Endothelial cell of umbilical vein (primary cell): ENCODE measurements around the gene FAM3A.
"Not testable (repeated sequence)": the region's sequence is repeated elsewhere in the genome, so short reads cannot be mapped to it uniquely, and the experiment has no call there.

Experiments used
- CTCF ChIP-seq, 2 donors: IDR thresholded peaks; 1 replicate in 1 of 2; 2 replicates in 1 of 2; pipeline ENCODE4 v1.5.1; 2011; ENCODE audit warnings: low read length in 2 of 2, mild to moderate bottlenecking in 2 of 2, moderate library complexity in 2 of 2, control low read depth in 1 of 2, inconsistent platforms in 1 of 2, low read depth in 1 of 2; ENCODE audit not compliant: insufficient read depth in 1 of 2; ENCODE audit errors: extremely low read depth in 1 of 2
- EZH2 ChIP-seq: IDR thresholded peaks from 2 replicates; pipeline ENCODE4 v1.6.1; 2012; ENCODE audit warnings: borderline replicate concordance, low read depth, mild to moderate bottlenecking, moderate library complexity, low read length, inconsistent platforms; ENCODE audit not compliant: severe bottlenecking
- FOS ChIP-seq: IDR thresholded peaks from 2 replicates; pipeline ENCODE4 v1.6.1; 2011; ENCODE audit warnings: mild to moderate bottlenecking, low read length, moderate library complexity, borderline replicate concordance; ENCODE audit not compliant: insufficient read depth
- JUN ChIP-seq: IDR thresholded peaks from 2 replicates; pipeline ENCODE4 v1.6.1; 2011; ENCODE audit warnings: borderline replicate concordance, low read depth; ENCODE audit not compliant: insufficient read length, insufficient read depth
- MAX ChIP-seq: IDR thresholded peaks from 2 replicates; pipeline ENCODE4 v1.6.1; 2011; ENCODE audit not compliant: insufficient read depth, insufficient read length
- POLR2A ChIP-seq: IDR thresholded peaks from 2 replicates; pipeline ENCODE4 v1.6.1; 2012; ENCODE audit warnings: low read depth, mild to moderate bottlenecking, control low read depth, low read length
- POLR2AphosphoS5 ChIP-seq: IDR thresholded peaks from 2 replicates; pipeline ENCODE4 v1.6.1; 2012; ENCODE audit warnings: low read depth, mild to moderate bottlenecking, control low read depth, low read length, moderate library complexity; ENCODE audit not compliant: insufficient read depth

GRCh38 chrX:154558896-154559295, 42.9 kb upstream of the FAM3A start:
- TF ChIP-seq JUN; CTCF (IDR thresholded peaks at IDR 0.05; ENCODE audit: extremely low read depth in 1 of 2, insufficient read depth in 1 of 2, low read depth in 1 of 2, low read length in 2 of 2); FOS; POLR2A; POLR2AphosphoS5; MAX; EZH2: not testable (repeated sequence)
